Activated CD4-positive, alpha-beta T cell treated with anti-CD3 and anti-CD28 coated beads for 36 hours (primary cell): ENCODE results near the gene EXOC6. TPM values are rescaled to one million over a fixed set of nuclear protein-coding genes. Genes with fewer than 3 reads are reported as not detected.

Experiments used
- ATAC-seq: fragments of 200-7000 bp; cut with Tn5 transposase; one replicate; pipeline ENCODE4 v1.10.0; 2021; ENCODE audit warnings: mild to moderate bottlenecking, moderate library complexity
- CTCF ChIA-PET: fragments of 350-600 bp; sonication (Branson Sonifier 250); formaldehyde crosslinking; loops from one replicate; lab custom pipeline; 2021; ENCODE audit warnings: antibody characterized with exemption; lab: Charles Lee
- POLR2A ChIA-PET: fragments of 350-600 bp; sonication (Branson Sonifier 250); formaldehyde crosslinking; loops from one replicate; lab custom pipeline; 2021; ENCODE audit warnings: antibody characterized with exemption, inconsistent platforms; lab: Charles Lee
- DNase-seq: peaks from one replicate; pipeline ENCODE4 v3.0.0-alpha.2; 2020
- H3K27ac Mint-ChIP-seq: one replicate; pipeline ENCODE4 v1.8.0; 2021; ENCODE audit warnings: mixed read lengths
- H3K27me3 Mint-ChIP-seq: one replicate; pipeline ENCODE4 v1.8.0; 2021; ENCODE audit warnings: mixed read lengths
- H3K36me3 Mint-ChIP-seq: one replicate; pipeline ENCODE4 v1.8.0; 2021; ENCODE audit warnings: low read depth, mixed read lengths
- H3K4me1 Mint-ChIP-seq: one replicate; pipeline ENCODE4 v1.8.0; 2021; ENCODE audit warnings: mixed read lengths
- H3K4me3 Mint-ChIP-seq: one replicate; pipeline ENCODE4 v1.8.0; 2021; ENCODE audit warnings: mild to moderate bottlenecking, moderate library complexity, mixed read lengths
- H3K9me3 Mint-ChIP-seq: one replicate; pipeline ENCODE4 v1.8.0; 2021; ENCODE audit warnings: low read depth, mixed read lengths
- intact Hi-C, 2 experiments: fragments of 100-400 bp; cut with DNase I in 1 of 2; cut with micrococcal nuclease in 1 of 2; formaldehyde crosslinking; loops; one replicate each; pipeline versions ENCODE4 v1.14.2 to v1.15.1; 2022 to 2024; cut with DNase I, micrococcal nuclease
- total RNA-seq, 2 experiments: library from RNA; stranded (reverse); gene quantifications; one replicate each; pipeline ENCODE4 v1.2.3, GENCODE V29; 2021

The EXOC6 gene
- total RNA-seq, 2 experiments from 2014 or later, result 9.7 to 12.1 TPM

DNA sequence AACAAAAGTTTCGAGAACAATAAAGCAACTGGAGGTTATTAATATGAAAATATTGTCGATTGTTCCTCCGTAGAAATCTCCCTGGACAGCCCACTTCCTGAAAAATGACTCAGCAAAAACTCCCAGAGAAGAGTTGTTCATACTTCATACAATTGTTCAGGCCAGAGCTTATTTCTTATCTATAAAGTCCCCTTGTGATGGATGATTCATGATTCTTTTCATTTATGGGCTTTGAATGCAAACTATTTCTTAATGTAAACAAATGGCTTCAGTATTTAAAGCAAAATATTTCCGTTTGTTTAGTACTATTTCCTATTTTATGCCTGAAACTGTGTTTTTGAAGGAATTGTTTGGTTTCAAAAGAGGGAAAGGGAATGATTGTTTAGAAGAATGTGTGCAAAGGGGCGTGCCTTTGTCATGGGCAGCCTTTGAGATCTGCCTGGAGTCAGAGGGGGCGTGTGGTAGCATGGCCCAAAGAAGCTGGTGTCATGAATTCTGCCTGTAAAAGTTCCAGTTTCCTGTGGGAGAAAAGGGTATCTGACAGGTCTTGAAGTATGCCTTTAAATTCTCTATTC lies 26.2 kb upstream of the EXOC6 start:
- no peak for DNase-seq
- no peak overlapping the region for H3K4me3 Mint-ChIP-seq
- H3K4me1 Mint-ChIP-seq, result peaks cover 10% of the 10 kb centered on the region
- peak overlapping the region; percentile 3 for H3K27ac Mint-ChIP-seq
- CTCF ChIA-PET, result interaction anchor here (0.8 to 1.7 kb wide), 3 partner anchors 17 to 184 kb away, joined by 3 to 4 read pairs (median 4); no protein-coding TSS in a partner anchor
- H3K9me3 Mint-ChIP-seq, result no peaks in the 10 kb centered on the region
- no peaks in the 10 kb centered on the region for H3K36me3 Mint-ChIP-seq
- no peak for ATAC-seq
- POLR2A ChIA-PET, result no interaction called here
- intact Hi-C loops, result no loop called here
- peaks cover under 1% of the 10 kb centered on the region for H3K27me3 Mint-ChIP-seq

DNA sequence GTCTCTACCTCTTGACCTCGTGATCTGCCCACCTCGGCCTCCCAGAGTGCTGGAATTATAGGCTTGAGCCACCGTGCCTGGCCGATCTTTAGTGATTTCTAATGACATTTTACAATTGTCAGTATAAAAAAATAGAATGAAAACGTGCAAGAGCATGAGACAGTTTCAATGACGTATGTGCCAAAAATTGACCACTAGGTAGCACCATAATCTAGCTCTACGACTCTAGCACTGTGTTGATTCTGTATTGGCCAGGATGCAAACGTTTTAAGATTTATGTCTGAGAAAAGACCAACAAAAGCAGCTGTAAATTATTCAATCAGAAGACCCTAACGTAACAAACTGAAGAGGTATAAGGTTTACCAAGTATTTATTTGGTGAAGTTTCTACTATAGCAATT lies 25.4 kb upstream of the EXOC6 start:
- H3K4me1 Mint-ChIP-seq, result peaks cover 10% of the 10 kb centered on the region
- ATAC-seq, result no peak

DNA sequence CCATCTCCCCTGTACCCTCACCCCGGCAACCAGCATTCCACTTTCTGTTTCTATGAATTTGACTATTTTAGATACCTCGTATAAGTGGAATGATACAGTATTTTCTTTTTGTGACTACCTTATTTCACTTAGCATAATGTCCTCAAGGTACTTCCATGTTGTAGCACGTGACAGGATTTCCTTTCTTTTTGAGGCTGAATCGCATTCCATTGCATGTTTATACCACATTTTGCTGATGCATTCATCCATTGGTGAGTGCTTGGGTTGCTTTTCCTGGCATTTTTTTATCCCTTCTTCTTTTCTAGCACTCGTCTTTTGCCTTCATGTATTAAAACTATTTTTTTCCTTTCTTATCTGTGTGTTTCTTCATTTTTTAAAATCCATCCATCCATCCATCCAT lies 22.3 kb upstream of the EXOC6 start:
- ChIA-PET POLR2A (no interaction called here), CTCF (no interaction called here)
- intact Hi-C loops, result no loop called here
- ATAC-seq, result no peak
- H3K27me3 Mint-ChIP-seq, result no peaks in the 10 kb centered on the region
- peaks cover 2% of the 10 kb centered on the region for H3K9me3 Mint-ChIP-seq
- no peak for DNase-seq
- no peak overlapping the region for H3K4me3 Mint-ChIP-seq
- peaks cover 16% of the 10 kb centered on the region for H3K4me1 Mint-ChIP-seq
- no peak overlapping the region for H3K27ac Mint-ChIP-seq
- H3K36me3 Mint-ChIP-seq, result peaks cover 5% of the 10 kb centered on the region

More for the DNA sequence above, 25.4 kb upstream of the EXOC6 start:
- DNase-seq, result no peak
- Mint-ChIP-seq H3K36me3 (no peaks in the 10 kb centered on the region), H3K27ac (no peak overlapping the region), H3K9me3 (no peaks in the 10 kb centered on the region), H3K4me3 (no peak overlapping the region), H3K27me3 (no peaks in the 10 kb centered on the region)
- ChIA-PET POLR2A (no interaction called here), CTCF (interaction anchor here (0.6 to 1.7 kb wide), 3 partner anchors 20 to 186 kb away, joined by 3 to 4 read pairs (median 3); no protein-coding TSS in a partner anchor)
- intact Hi-C loops, result no loop called here

- intact Hi-C loops, result no loop called here
- H3K9me3 Mint-ChIP-seq, result peaks cover 2% of the 10 kb centered on the region
- no peak overlapping the region for H3K4me3 Mint-ChIP-seq
Observed at GRCh38 chr10:92826504-92826903, 21.8 kb upstream of the EXOC6 start.

GRCh38 chr10:92829042-92829785 lies 19.1 kb upstream of the EXOC6 start:
- DNase-seq (no peak), ATAC-seq (no peak)
- Mint-ChIP-seq H3K27me3 (no peaks in the 10 kb centered on the region), H3K9me3 (peaks cover 2% of the 10 kb centered on the region), H3K27ac (no peak overlapping the region), H3K4me3 (no peak overlapping the region), H3K36me3 (peaks cover 5% of the 10 kb centered on the region), H3K4me1 (peaks cover 17% of the 10 kb centered on the region)
- ChIA-PET POLR2A (interaction anchor here (0.6 kb wide), 1 partner anchor 556 kb away, joined by 5 read pairs; no protein-coding TSS in a partner anchor), CTCF (interaction anchor here (1.5 kb wide), 1 partner anchor 13 kb away, joined by 3 read pairs; no protein-coding TSS in a partner anchor)
- intact Hi-C loops, result no loop called here

More at GRCh38 chr10:92826504-92826903, 21.8 kb upstream of the EXOC6 start:
- DNase-seq, result no peak
- ChIA-PET POLR2A (no interaction called here), CTCF (no interaction called here)
- no peak overlapping the region for H3K27ac Mint-ChIP-seq
- H3K4me1 Mint-ChIP-seq, result peaks cover 17% of the 10 kb centered on the region
- H3K27me3 Mint-ChIP-seq, result no peaks in the 10 kb centered on the region
- no peak for ATAC-seq
- H3K36me3 Mint-ChIP-seq, result peaks cover 5% of the 10 kb centered on the region

DNA sequence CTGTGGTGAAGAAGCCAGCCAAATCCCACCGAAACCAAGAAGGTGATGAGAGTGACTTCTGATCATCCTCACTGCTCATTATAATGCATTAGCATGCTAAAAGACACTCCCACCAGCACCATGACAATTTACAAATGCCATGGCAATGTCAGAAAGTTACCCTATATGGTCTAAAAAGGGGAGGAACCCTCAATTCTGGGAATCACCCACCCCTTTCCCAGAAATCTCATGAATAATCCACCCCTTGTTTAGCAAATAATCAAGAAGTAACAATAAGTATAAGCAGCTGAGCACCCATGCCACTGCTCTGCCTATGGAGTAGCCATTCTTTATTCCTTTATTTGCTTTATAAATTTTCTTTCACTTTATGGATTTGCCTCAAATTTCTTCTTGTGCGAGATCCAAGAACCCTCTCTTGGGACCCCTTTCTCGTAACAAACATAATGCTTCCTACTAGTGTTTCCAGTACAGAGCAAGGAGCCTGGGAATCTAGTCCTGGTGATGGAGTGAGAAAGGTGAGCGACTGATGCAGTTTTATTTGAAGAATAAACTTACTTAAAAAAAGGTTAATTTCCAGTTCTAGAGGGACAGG lies 18.4 kb upstream of the EXOC6 start:
- intact Hi-C loops, result loop anchor here in 1 of 2 experiments (5.0 kb wide), 1 partner anchor 238 kb away; the partner anchor contains the start of gene KIF11
- ChIA-PET POLR2A (no interaction called here), CTCF (interaction anchor here (1.1 to 1.5 kb wide), 2 partner anchors 9 to 13 kb away, joined by 3 read pairs; no protein-coding TSS in a partner anchor)
- H3K27ac Mint-ChIP-seq, result peak overlapping the region; percentile 86
- no peak overlapping the region for H3K4me3 Mint-ChIP-seq
- H3K4me1 Mint-ChIP-seq, result peaks cover 17% of the 10 kb centered on the region
- ATAC-seq (no peak), DNase-seq (no peak)
- H3K27me3 Mint-ChIP-seq, result no peaks in the 10 kb centered on the region
- peaks cover 5% of the 10 kb centered on the region for H3K36me3 Mint-ChIP-seq
- H3K9me3 Mint-ChIP-seq, result peaks cover 2% of the 10 kb centered on the region

DNA sequence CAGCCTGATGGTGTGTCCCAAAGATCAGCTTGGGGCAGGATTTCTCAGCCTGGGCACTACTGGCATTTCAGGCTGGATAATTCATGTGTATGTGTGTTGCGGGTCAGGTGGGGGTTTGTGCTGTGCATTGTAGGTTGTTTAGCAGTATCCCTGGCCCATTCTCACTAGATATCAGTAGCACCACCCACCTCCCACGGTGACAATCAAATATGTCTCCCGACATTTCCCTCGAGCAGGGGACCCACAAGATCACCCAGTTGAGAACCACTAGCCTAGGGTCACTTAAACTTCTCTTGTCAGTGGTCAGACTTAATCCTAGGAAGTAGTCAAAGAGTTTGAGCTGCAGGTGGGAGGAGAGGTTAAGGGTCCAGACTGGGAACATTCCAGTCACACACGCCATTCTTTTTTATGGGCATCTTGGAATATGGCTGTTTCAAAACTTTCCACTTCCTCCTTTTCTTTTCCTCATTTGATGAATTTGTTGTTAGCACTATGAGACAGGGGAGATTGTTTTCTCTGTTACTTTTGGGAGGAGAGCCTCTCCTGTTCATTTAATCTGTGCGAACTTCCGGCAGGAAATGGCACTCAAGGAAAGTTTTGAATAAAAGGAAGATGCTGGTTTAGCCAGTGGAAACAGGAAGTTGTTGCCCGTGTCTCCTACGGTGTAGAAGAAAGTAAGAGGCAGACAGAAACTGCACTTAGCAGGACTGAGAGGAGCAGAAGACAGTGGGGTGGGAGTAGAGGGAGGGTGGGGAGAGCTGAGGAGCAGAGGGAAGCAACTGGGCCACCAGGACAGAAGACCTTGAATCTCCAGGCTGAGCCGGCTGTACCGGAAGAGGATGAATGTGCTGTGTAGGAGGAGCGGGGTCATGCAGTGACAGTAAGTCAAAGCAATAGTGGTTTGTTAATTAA lies 17.6 kb upstream of the EXOC6 start:
- Mint-ChIP-seq H3K4me3 (peak overlapping the region; percentile 68), H3K27ac (peak overlapping the region; percentile 86), H3K36me3 (peaks cover 5% of the 10 kb centered on the region), H3K4me1 (peaks cover 17% of the 10 kb centered on the region), H3K27me3 (no peaks in the 10 kb centered on the region), H3K9me3 (peaks cover 2% of the 10 kb centered on the region)
- ATAC-seq, result peak; percentile 77
- peak; percentile 59 for DNase-seq
- ChIA-PET CTCF (interaction anchor here (1.1 kb wide), 1 partner anchor 8 kb away, joined by 3 read pairs; no protein-coding TSS in a partner anchor), POLR2A (no interaction called here)
- intact Hi-C loops, result loop anchor here in 1 of 2 experiments (1.0 to 5.0 kb wide), 2 partner anchors 18 to 238 kb away; partner anchors contain the start of genes EXOC6 and KIF11

GRCh38 chr10:92832121-92832520 lies 16.2 kb upstream of the EXOC6 start:
- ChIA-PET POLR2A (no interaction called here), CTCF (interaction anchor here (8.8 kb wide), 1 partner anchor 14 kb away, joined by 84 read pairs; the partner anchor contains the start of gene EXOC6)
- H3K27me3 Mint-ChIP-seq, result no peaks in the 10 kb centered on the region
- intact Hi-C loops, result loop anchor here in 1 of 2 experiments (5.0 kb wide), 1 partner anchor 240 kb away; the partner anchor contains the start of gene KIF11
- DNase-seq (no peak), ATAC-seq (no peak)
- H3K36me3 Mint-ChIP-seq, result peaks cover 5% of the 10 kb centered on the region
- no peak overlapping the region for H3K27ac Mint-ChIP-seq
- peaks cover 2% of the 10 kb centered on the region for H3K9me3 Mint-ChIP-seq
- H3K4me3 Mint-ChIP-seq, result no peak overlapping the region
- H3K4me1 Mint-ChIP-seq, result peaks cover 17% of the 10 kb centered on the region

DNA sequence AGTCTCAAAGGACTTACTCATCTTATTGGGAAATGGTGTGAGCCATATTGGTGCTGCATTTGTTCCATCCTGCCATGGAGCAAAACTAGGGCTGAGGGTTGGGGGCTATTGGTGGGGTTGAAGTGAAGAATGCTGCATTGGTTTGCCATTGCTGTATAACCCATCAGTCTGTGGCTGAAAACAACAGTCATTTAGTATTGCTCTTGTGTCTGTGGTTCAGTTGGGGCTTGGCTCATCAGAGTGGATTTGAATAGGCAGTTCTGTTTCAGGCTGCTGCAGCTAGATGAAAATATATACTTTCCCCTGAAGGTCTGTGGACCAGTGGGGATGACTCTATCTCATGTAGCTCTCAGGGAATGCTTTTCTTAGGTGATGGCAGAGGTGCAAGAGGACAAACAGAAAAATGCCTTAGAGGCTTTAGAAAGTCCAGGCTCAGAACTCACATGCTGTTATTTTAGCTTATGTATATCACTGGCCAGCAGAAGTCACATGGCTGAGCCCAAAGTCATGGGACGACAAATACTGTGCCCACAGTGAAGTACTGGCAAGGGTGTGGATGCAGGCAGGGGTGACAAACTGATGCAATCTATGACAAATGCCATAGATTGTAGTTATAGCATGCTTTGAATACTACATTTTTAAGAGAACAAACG lies 15.2 kb upstream of the EXOC6 start:
- intact Hi-C loops, result loop anchor here in 1 of 2 experiments (1.0 to 5.0 kb wide), 2 partner anchors 10 to 241 kb away; partner anchors contain the start of gene KIF11
- POLR2A ChIA-PET, result no interaction called here
- H3K4me3 Mint-ChIP-seq, result no peak overlapping the region

GRCh38 chr10:92834331-92834730 lies 14.0 kb upstream of the EXOC6 start:
- no peak overlapping the region for H3K4me3 Mint-ChIP-seq
- intact Hi-C loops, result loop anchor here in 1 of 2 experiments (5.0 kb wide), 1 partner anchor 242 kb away; the partner anchor contains the start of gene KIF11
- DNase-seq (no peak), ATAC-seq (no peak)
- H3K4me1 Mint-ChIP-seq, result peaks cover 17% of the 10 kb centered on the region
- H3K36me3 Mint-ChIP-seq, result peaks cover 5% of the 10 kb centered on the region
- H3K27me3 Mint-ChIP-seq, result no peaks in the 10 kb centered on the region
- no peak overlapping the region for H3K27ac Mint-ChIP-seq
- ChIA-PET POLR2A (no interaction called here), CTCF (interaction anchor here (0.8 to 8.8 kb wide), 2 partner anchors 11 to 46 kb away, joined by 3 to 84 read pairs; partner anchors contain the start of gene EXOC6)
- H3K9me3 Mint-ChIP-seq, result peaks cover 2% of the 10 kb centered on the region

More for the DNA sequence above, 15.2 kb upstream of the EXOC6 start:
- no peaks in the 10 kb centered on the region for H3K27me3 Mint-ChIP-seq
- H3K36me3 Mint-ChIP-seq, result peaks cover 5% of the 10 kb centered on the region
- H3K9me3 Mint-ChIP-seq, result peaks cover 2% of the 10 kb centered on the region
- no peak overlapping the region for H3K27ac Mint-ChIP-seq
- peaks cover 17% of the 10 kb centered on the region for H3K4me1 Mint-ChIP-seq
- DNase-seq (peak; percentile 14), ATAC-seq (peak; percentile 46)
- CTCF ChIA-PET, result interaction anchor here (0.6 to 8.8 kb wide), 2 partner anchors 13 to 257 kb away, joined by 3 to 84 read pairs; partner anchors contain the start of gene EXOC6
